Coronary artery (tissue), 2 donors: ENCODE measurements around the gene SMAD6.

Experiments
- DNase-seq: peaks from one replicate; pipeline ENCODE4 v3.0.0-alpha.2; 2017; ENCODE audit warnings: low spot score
- H3K27ac ChIP-seq, 2 donors: fragments of 200-600 bp; sonication (generic); one replicate each; pipeline ENCODE4 v1.5.1; 2016 to 2019
- H3K4me3 ChIP-seq: fragments of 200-600 bp; sonication (generic); 2 replicates; pipeline ENCODE4 v1.5.1; 2016; ENCODE audit warnings: mild to moderate bottlenecking, moderate library complexity
- TF ChIP-seq, protein P1 (sequence below): fragments of 200-600 bp; sonication (generic); IDR thresholded peaks from one replicate; pipeline ENCODE4 v1.5.1; 2019; ENCODE audit warnings: antibody characterized with exemption

The SMAD6 gene

DNA sequence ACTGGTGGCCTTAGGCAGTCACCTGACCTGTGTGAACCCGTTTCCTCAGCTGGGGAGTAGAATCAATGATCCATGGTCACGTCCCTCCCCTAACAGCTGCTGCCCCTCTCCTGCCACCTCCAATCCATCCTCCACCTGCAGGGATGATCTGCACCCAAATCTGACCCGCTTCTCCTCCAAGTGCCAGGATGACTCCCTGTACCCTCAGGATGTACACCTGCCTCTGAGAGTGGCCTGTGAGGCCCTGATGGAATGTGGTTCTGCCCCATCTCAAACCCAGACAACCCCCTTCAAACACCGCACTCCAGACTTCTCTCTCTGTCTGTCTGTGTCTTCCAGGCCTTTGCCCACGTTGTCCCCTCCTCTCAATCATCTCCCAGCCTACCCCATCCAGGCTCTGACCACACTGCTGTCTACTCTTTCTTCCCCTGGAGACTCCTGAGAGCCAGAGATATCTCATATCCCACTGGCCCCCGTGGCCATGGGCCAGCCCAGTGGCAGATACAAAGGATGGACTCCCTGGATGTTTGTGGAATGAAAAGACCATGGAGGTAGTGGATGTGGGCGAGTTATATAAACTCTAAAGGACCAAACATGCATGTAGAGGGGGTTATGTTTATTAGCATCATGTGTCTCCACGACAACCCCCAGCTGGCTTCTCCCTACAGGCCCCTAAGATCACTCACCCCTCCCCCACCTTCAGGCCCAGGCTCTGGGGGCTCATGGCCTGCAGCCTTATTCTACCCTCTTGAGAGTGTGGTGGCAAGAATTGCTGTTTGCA, 84.9 kb downstream of the SMAD6 start:
- DNase-seq, result no peak
- TF ChIP-seq, protein P1, sequence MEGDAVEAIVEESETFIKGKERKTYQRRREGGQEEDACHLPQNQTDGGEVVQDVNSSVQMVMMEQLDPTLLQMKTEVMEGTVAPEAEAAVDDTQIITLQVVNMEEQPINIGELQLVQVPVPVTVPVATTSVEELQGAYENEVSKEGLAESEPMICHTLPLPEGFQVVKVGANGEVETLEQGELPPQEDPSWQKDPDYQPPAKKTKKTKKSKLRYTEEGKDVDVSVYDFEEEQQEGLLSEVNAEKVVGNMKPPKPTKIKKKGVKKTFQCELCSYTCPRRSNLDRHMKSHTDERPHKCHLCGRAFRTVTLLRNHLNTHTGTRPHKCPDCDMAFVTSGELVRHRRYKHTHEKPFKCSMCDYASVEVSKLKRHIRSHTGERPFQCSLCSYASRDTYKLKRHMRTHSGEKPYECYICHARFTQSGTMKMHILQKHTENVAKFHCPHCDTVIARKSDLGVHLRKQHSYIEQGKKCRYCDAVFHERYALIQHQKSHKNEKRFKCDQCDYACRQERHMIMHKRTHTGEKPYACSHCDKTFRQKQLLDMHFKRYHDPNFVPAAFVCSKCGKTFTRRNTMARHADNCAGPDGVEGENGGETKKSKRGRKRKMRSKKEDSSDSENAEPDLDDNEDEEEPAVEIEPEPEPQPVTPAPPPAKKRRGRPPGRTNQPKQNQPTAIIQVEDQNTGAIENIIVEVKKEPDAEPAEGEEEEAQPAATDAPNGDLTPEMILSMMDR, result no peak
- Histone ChIP-seq H3K27ac (no peak overlapping the region), H3K4me3 (no peak overlapping the region)

DNA sequence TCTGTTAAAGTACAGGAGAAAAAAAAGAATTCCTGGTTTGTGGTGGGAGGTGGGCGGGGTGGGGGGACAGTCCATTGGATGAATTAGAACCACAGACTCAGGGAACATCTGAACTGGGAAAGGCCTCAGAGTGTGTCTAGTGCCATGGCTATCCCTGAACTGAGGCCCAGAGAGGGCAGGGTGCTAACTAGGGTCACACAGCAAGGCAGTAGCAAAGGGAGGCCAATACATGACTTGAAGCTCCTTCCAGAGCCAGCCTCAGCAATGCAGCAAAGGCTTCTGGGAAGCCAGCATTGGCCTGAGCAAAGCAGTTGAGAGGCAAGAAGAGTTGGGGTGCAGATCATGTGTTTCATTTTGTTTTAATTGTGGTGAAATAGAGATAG, 85.4 kb downstream of the SMAD6 start:
- TF ChIP-seq, protein P1, result no peak
- no peak for DNase-seq
- Histone ChIP-seq H3K27ac (no peak overlapping the region), H3K4me3 (no peak overlapping the region)

DNA sequence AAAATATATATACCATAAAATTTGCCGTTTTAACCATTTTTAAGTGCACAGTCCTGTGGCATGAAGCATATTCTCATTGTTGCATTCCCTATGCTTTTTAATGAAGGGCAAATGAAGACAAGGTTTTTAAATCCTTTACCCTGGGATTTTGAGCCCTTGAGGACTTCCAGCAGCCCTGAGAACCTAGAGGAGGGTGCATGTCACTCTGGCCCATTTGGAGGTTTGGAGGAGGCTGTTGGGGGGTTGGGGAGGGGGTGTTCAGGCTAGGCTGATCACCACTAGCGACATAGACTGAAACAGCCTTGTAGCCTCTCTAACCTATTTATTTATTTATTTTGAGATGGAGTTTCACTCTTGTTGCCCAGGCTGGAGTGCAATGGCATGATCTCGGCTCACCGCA, 86.0 kb downstream of the SMAD6 start:
- Histone ChIP-seq H3K27ac (no peak overlapping the region), H3K4me3 (no peak overlapping the region)
- TF ChIP-seq, protein P1, result no peak
- DNase-seq, result no peak

DNA sequence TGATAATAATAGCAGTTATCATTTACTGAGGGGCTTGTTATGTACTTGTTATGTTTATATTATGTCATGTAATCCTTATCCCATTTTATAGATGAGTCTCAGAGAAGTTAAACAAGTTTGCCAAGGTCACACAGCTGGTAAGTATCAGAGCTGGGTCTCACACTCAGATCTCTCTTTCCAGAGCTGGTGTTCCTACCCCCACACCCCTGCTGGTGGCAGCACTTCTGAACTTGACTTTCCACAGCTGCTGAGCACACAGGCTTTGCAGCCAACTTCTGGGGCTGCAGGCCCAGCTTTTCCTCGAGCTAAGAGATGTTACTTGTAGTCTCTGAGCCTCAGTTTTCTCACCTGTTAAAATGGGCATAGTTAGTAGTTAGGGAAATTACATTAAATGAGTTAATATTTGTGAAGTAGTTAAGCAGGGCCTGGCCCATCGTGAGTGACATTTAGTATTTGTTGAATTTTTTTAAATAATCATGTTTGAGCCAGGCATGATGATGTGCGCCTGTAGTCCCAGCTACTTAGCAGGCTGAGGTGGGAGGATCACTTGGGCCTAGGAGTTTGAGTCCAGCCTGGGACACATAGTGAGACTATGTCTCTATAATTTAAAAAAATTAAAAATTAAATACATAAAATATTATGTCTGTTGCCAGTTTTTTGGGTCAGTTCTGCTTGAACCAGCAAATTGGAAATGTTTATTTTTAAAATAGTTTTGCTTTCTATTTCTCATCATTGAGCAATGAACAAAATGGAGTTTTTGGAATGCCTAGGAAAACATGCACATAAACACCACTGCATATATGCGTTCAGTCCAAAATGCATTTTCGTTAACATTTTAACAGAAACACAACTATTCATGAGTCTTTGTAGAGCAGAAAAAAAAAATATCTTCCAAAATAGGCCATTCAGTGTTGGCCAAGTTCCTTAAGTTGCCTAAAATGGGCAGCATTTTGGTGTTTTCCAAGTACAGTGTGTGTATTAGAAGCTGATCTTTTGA, 87.3 kb downstream of the SMAD6 start:
- H3K27ac ChIP-seq, result peak overlapping the region; percentile 66 to 72
- no peak overlapping the region for H3K4me3 ChIP-seq
- TF ChIP-seq, protein P1, result peak; percentile 58
- DNase-seq, result no peak

DNA sequence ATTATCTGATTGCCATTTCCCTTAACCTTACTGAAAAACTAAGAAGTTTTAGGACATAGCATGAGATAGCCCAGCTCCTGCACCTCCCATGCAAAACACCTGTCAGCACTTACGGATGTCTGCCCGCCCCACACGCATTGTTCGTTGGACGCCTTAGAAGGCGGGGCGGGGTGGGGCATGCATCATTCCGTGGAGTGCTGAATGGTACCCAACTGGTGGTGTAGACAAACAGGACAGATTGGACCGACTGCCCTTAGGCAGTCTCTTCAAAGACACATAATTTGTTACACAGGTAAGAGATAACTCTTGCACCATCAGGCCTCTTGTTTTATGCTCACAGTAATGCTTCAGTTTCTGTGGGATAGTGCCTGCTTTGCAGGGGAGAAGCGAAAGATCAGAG, 93.8 kb downstream of the SMAD6 start:
- TF ChIP-seq, protein P1, result no peak
- no peak overlapping the region for H3K27ac ChIP-seq
- H3K4me3 ChIP-seq, result no peak overlapping the region
- no peak for DNase-seq

DNA sequence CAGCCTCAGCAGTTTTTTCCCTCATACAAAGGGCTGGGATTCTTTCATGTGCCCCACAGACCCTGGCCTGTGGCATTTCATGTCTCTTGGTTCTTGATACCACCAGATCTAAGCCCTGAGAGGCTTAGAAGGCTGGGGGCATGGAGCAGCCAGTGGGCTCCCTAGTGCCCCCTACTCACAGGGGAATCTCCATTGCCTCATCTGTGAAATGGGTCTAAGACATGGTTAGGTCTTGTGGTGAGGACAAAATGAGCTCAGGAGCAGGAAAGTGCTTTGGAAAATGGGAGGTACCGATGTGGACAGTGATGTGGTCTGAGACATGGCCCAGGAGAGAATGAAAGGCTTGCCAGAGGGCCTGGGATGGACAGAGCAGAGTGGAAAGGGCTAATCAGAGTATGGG, 94.3 kb downstream of the SMAD6 start:
- TF ChIP-seq, protein P1, result no peak
- Histone ChIP-seq H3K27ac (no peak overlapping the region), H3K4me3 (no peak overlapping the region)
- DNase-seq, result no peak
